NT2/D1 (cell line): ENCODE measurements around the gene BMP6.

ENCODE experiments used
- DNase-seq: peaks from one replicate; pipeline ENCODE4 v3.0.0-alpha.2; 2011; ENCODE audit warnings: low read depth, low spot score
- H3K27me3 ChIP-seq: 2 replicates; pipeline ENCODE4 v1.6.0; 2011; ENCODE audit warnings: mild to moderate bottlenecking; ENCODE audit not compliant: insufficient read length, insufficient read depth
- H3K36me3 ChIP-seq: 2 replicates; pipeline ENCODE4 v1.6.1; 2011; ENCODE audit warnings: mild to moderate bottlenecking, low read length, mixed read lengths; ENCODE audit not compliant: insufficient read depth, insufficient read length
- H3K4me1 ChIP-seq: 2 replicates; pipeline ENCODE4 v1.5.1; 2011; ENCODE audit not compliant: insufficient read depth, insufficient read length
- H3K4me3 ChIP-seq: 2 replicates; pipeline ENCODE4 v1.5.1; 2011; ENCODE audit warnings: low read depth; ENCODE audit not compliant: insufficient read length
- H3K9ac ChIP-seq: 2 replicates; pipeline ENCODE4 v1.6.0; 2011; ENCODE audit warnings: low read depth; ENCODE audit not compliant: insufficient read length
- H3K9me3 ChIP-seq: 2 replicates; pipeline ENCODE4 v1.5.1; 2011; ENCODE audit warnings: mild to moderate bottlenecking, low read length; ENCODE audit not compliant: insufficient read depth
- SUZ12 ChIP-seq: IDR thresholded peaks from 2 replicates; pipeline ENCODE4 v1.6.1; 2011; ENCODE audit not compliant: insufficient read length, insufficient read depth; ENCODE audit errors: extremely low read depth
- YY1 ChIP-seq: IDR thresholded peaks from 2 replicates; pipeline ENCODE4 v1.6.1; 2011; ENCODE audit not compliant: insufficient read length, insufficient read depth
- ZNF274 ChIP-seq: IDR thresholded peaks from 2 replicates; pipeline ENCODE4 v1.6.1; 2011; ENCODE audit warnings: mild to moderate bottlenecking, low read depth, low read length

BMP6 gene

DNA sequence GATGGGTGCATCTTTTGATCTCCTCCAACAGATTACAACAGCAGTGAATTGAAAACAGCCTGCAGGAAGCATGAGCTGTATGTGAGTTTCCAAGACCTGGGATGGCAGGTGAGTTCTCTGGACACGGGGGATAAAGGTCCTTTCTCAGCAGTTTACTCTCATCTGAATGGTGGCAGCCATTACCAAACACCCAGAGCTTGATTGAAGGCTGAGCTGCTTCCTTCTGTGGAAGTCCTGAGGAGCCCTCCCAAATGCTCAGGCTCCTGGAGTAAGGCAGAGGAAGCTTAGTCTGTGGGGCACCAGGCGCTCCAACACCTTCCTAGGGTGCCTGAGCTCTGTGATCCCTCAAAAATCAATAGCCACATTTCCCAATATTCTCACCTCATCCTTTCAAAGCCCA lies 153.1 kb downstream of the BMP6 start:
- DNase-seq: no peak
- no peaks in the 10 kb centered on the region for H3K4me1 ChIP-seq
- TF ChIP-seq YY1 (no peak), ZNF274 (no peak)
- H3K36me3 ChIP-seq: peaks cover 45% of the 10 kb centered on the region
- no peaks in the 10 kb centered on the region for H3K9me3 ChIP-seq
- H3K9ac ChIP-seq: no peak overlapping the region
- H3K27me3 ChIP-seq: no peaks in the 10 kb centered on the region
- no peak overlapping the region for H3K4me3 ChIP-seq

DNA sequence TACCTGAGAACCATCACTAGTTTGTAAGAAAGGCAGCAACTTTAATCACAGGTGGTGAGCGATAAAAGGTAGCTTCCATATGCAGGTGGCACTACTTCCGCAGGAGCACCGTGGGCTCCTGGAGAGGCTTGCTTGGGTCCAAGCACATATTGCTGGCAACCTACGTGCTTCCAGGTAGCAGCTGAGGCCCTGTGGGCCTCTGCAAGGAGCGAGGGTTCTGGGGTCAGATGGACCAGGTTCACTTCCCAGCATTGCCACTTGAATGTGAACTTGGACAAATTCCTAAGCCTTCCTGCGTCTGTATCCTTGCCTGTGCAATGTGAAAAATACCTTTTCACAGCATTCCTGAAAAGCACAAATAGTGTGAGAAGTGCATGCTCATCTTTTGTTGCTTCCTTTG lies 153.7 kb downstream of the BMP6 start:
- Histone ChIP-seq H3K36me3 (peaks cover 50% of the 10 kb centered on the region), H3K9me3 (no peaks in the 10 kb centered on the region)

DNA sequence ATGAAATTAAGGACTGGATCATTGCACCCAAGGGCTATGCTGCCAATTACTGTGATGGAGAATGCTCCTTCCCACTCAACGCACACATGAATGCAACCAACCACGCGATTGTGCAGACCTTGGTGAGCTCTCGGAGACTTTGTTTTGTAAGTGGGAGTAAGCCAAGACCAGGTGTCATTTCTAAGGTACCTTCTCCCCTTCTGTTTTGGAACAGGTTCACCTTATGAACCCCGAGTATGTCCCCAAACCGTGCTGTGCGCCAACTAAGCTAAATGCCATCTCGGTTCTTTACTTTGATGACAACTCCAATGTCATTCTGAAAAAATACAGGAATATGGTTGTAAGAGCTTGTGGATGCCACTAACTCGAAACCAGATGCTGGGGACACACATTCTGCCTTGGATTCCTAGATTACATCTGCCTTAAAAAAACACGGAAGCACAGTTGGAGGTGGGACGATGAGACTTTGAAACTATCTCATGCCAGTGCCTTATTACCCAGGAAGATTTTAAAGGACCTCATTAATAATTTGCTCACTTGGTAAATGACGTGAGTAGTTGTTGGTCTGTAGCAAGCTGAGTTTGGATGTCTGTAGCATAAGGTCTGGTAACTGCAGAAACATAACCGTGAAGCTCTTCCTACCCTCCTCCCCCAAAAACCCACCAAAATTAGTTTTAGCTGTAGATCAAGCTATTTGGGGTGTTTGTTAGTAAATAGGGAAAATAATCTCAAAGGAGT lies 154.2 kb downstream of the BMP6 start:
- TF ChIP-seq SUZ12 (no peak), YY1 (no peak)
- Histone ChIP-seq H3K36me3 (peaks cover 56% of the 10 kb centered on the region), H3K4me3 (no peak overlapping the region), H3K9ac (no peak overlapping the region), H3K27me3 (no peaks in the 10 kb centered on the region), H3K4me1 (no peaks in the 10 kb centered on the region), H3K9me3 (no peaks in the 10 kb centered on the region)
- no peak for DNase-seq

More for the DNA sequence above, 153.7 kb downstream of the BMP6 start:
- Histone ChIP-seq H3K9ac (no peak overlapping the region), H3K4me3 (no peak overlapping the region), H3K27me3 (no peaks in the 10 kb centered on the region), H3K4me1 (no peaks in the 10 kb centered on the region)
- DNase-seq: no peak
- TF ChIP-seq SUZ12: no peak
- no peak for TF ChIP-seq ZNF274
- no peak for TF ChIP-seq YY1

- no peaks in the 10 kb centered on the region for H3K4me1 ChIP-seq
- H3K36me3 ChIP-seq: peaks cover 62% of the 10 kb centered on the region
- no peaks in the 10 kb centered on the region for H3K27me3 ChIP-seq
- no peak overlapping the region for H3K9ac ChIP-seq
- H3K9me3 ChIP-seq: no peaks in the 10 kb centered on the region
- no peak overlapping the region for H3K4me3 ChIP-seq
- TF ChIP-seq SUZ12 (no peak), ZNF274 (no peak), YY1 (no peak)
- no peak for DNase-seq
Measured at GRCh38 chr6:7880718-7881107, 154.8 kb downstream of the BMP6 start.

- no peaks in the 10 kb centered on the region for H3K27me3 ChIP-seq
- no peak overlapping the region for H3K4me3 ChIP-seq
- H3K9ac ChIP-seq: no peak overlapping the region
- TF ChIP-seq YY1: no peak
- TF ChIP-seq ZNF274: no peak
- no peak for TF ChIP-seq SUZ12
- no peak for DNase-seq
- H3K9me3 ChIP-seq: no peaks in the 10 kb centered on the region
- H3K4me1 ChIP-seq: no peaks in the 10 kb centered on the region
- H3K36me3 ChIP-seq: peaks cover 74% of the 10 kb centered on the region
Measured at GRCh38 chr6:7881765-7882500, 156.0 kb downstream of the BMP6 start.

GRCh38 chr6:7882505-7883257 lies 156.8 kb downstream of the BMP6 start:
- Histone ChIP-seq H3K9me3 (no peaks in the 10 kb centered on the region), H3K9ac (no peak overlapping the region), H3K4me1 (no peaks in the 10 kb centered on the region), H3K36me3 (peaks cover 81% of the 10 kb centered on the region), H3K4me3 (no peak overlapping the region), H3K27me3 (no peaks in the 10 kb centered on the region)
- no peak for DNase-seq
- no peak for TF ChIP-seq YY1
- no peak for TF ChIP-seq SUZ12
- TF ChIP-seq ZNF274: no peak

- TF ChIP-seq YY1 (no peak), ZNF274 (no peak)
- Histone ChIP-seq H3K9me3 (no peaks in the 10 kb centered on the region), H3K4me3 (no peak overlapping the region), H3K36me3 (peaks cover 88% of the 10 kb centered on the region), H3K4me1 (no peaks in the 10 kb centered on the region), H3K9ac (no peak overlapping the region), H3K27me3 (no peaks in the 10 kb centered on the region)
- DNase-seq: no peak
Measured at GRCh38 chr6:7883381-7883780, 157.5 kb downstream of the BMP6 start.
